EH (cell line): Measurements from ENCODE around the gene CTAGE15.
"Not testable (repeated sequence)": the region's sequence is repeated elsewhere in the genome, so short reads cannot be mapped to it uniquely, and the experiment has no call there.

ENCODE experiments used
- DNase-seq: peaks from one replicate; pipeline ENCODE4 v3.0.0-alpha.2; 2015; ENCODE audit warnings: low read depth

Gene CTAGE15

DNA sequence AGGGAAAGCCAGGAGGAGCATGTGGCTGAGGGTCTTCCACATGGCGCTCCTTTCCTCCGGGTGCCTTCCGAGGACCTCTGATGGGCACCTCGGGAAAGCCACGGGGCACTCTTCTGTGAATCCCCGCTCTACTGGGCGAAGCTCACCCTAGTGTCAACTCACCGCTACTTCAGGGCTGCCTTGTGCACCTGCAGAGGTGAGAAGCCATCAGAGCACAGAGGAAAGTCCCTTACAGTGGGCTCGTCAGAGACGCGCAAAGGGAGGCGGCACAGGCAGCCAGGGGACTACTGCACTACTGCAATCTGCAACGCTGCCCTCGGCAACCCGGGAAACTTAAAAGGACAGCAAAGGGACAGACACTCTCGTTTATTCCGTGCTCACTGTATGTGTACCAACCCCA, 50.5 kb downstream of the CTAGE15 start:
- DNase-seq: not testable (repeated sequence)
